Sigmoid colon (tissue), 4 donors: ENCODE measurements around the gene MAP7D2.

Source experiments
- CTCF ChIP-seq, 4 experiments: fragments of 450-650 bp in 3 of 4; fragments of 200-600 bp in 1 of 4; IDR thresholded peaks; one replicate each; pipeline ENCODE4 v1.5.1; 2016 to 2019; ENCODE audit warnings: antibody characterized with exemption in 4 of 4, mild to moderate bottlenecking in 3 of 4, moderate library complexity in 2 of 4
- EP300 ChIP-seq, 4 donors: sonication (generic); formaldehyde crosslinking; IDR thresholded peaks; one replicate each; pipeline ENCODE4 v1.6.1; 2017; ENCODE audit warnings: antibody characterized with exemption in 4 of 4
- POLR2A ChIP-seq, 2 donors: fragments of 450-650 bp; IDR thresholded peaks; one replicate each; pipeline ENCODE4 v1.6.1; 2016; ENCODE audit warnings: antibody characterized with exemption in 2 of 2, mild to moderate bottlenecking in 2 of 2, moderate library complexity in 2 of 2
- POLR2AphosphoS5 ChIP-seq, 4 donors: sonication (generic); formaldehyde crosslinking; IDR thresholded peaks; one replicate each; pipeline ENCODE4 v1.6.1; 2017; ENCODE audit warnings: antibody characterized with exemption in 4 of 4

- no peak for TF ChIP-seq CTCF (IDR thresholded peaks at IDR 0.05)
- TF ChIP-seq POLR2A (IDR thresholded peaks at IDR 0.05), result no peak
- no peak for TF ChIP-seq POLR2AphosphoS5 (IDR thresholded peaks at IDR 0.05)
- no peak for TF ChIP-seq EP300 (IDR thresholded peaks at IDR 0.05)
These were observed 152.5 kb downstream of the MAP7D2 start for GRCh38 chrX:19964017-19964710.
